Ishikawa (cell line): ENCODE measurements around the gene TCL1B.

ENCODE experiments used
- CEBPB ChIP-seq: IDR thresholded peaks from 2 replicates; pipeline ENCODE4 v1.6.1; 2012
- CREB1 ChIP-seq: IDR thresholded peaks from 2 replicates; pipeline ENCODE4 v1.6.1; 2012; ENCODE audit warnings: low read depth
- EGR1 ChIP-seq: IDR thresholded peaks from 2 replicates; pipeline ENCODE4 v1.6.1; 2012
- EP300 ChIP-seq: IDR thresholded peaks from 2 replicates; pipeline ENCODE4 v1.6.1; 2012; ENCODE audit warnings: borderline replicate concordance
- FOXM1 ChIP-seq: IDR thresholded peaks from 2 replicates; pipeline ENCODE4 v1.6.1; 2012; ENCODE audit warnings: low read depth, borderline replicate concordance
- MAX ChIP-seq: IDR thresholded peaks from 2 replicates; pipeline ENCODE4 v1.6.1; 2012
- NFIC ChIP-seq: IDR thresholded peaks from 2 replicates; pipeline ENCODE4 v1.6.1; 2012
- RAD21 ChIP-seq: IDR thresholded peaks from 2 replicates; pipeline ENCODE4 v1.6.1; 2012; ENCODE audit warnings: low read depth
- REST ChIP-seq: IDR thresholded peaks from 2 replicates; pipeline ENCODE4 v1.6.1; 2012; ENCODE audit warnings: low read depth, mild to moderate bottlenecking
- TAF1 ChIP-seq: IDR thresholded peaks from 2 replicates; pipeline ENCODE4 v1.6.1; 2012; ENCODE audit warnings: low read depth, mild to moderate bottlenecking
- TCF12 ChIP-seq: IDR thresholded peaks from 2 replicates; pipeline ENCODE4 v1.6.1; 2012; ENCODE audit warnings: low read depth
- TEAD4 ChIP-seq: IDR thresholded peaks from 2 replicates; pipeline ENCODE4 v1.6.1; 2012
- USF1 ChIP-seq: IDR thresholded peaks from 2 replicates; pipeline ENCODE4 v1.6.1; 2012
- YY1 ChIP-seq: IDR thresholded peaks from 2 replicates; pipeline ENCODE4 v1.6.1; 2012; ENCODE audit warnings: low read depth
- ZBTB7A ChIP-seq: IDR thresholded peaks from 2 replicates; pipeline ENCODE4 v1.6.1; 2012; ENCODE audit warnings: low read depth

Gene TCL1B

GRCh38 chr14:95696741-95697140 is 10.5 kb downstream of the TCL1B start:
- TF ChIP-seq FOXM1 (no peak), TAF1 (no peak), TCF12 (no peak), YY1 (no peak), EGR1 (no peak), CREB1 (no peak), ZBTB7A (no peak), CEBPB (no peak), TEAD4 (no peak), USF1 (no peak), EP300 (no peak)

GRCh38 chr14:95697764-95698163 is 11.5 kb downstream of the TCL1B start:
- no peak for TF ChIP-seq EP300
- TF ChIP-seq RAD21: no peak
- no peak for TF ChIP-seq EGR1
- no peak for TF ChIP-seq TAF1
- no peak for TF ChIP-seq FOXM1
- no peak for TF ChIP-seq TCF12
- no peak for TF ChIP-seq ZBTB7A
- no peak for TF ChIP-seq TEAD4
- TF ChIP-seq CEBPB: no peak

- TF ChIP-seq EGR1 (no peak), EP300 (no peak), CEBPB (no peak), FOXM1 (no peak), TEAD4 (no peak), ZBTB7A (no peak), TAF1 (no peak), YY1 (no peak), USF1 (no peak), REST (no peak), MAX (no peak), CREB1 (no peak), RAD21 (no peak), TCF12 (no peak)
These were observed 12.1 kb downstream of the TCL1B start for GRCh38 chr14:95698287-95698686.

GRCh38 chr14:95699412-95699811 is 13.2 kb downstream of the TCL1B start:
- TF ChIP-seq FOXM1 (no peak), MAX (no peak), REST (no peak), ZBTB7A (no peak), CREB1 (no peak), RAD21 (no peak), TCF12 (no peak), EGR1 (no peak), YY1 (no peak), NFIC (no peak), TAF1 (no peak), TEAD4 (no peak), USF1 (no peak), CEBPB (no peak), EP300 (no peak)

- TF ChIP-seq CREB1 (no peak), EP300 (no peak), USF1 (no peak), YY1 (no peak), REST (no peak), FOXM1 (no peak), NFIC (no peak), MAX (no peak), TAF1 (no peak), RAD21 (no peak), TCF12 (no peak), EGR1 (no peak), TEAD4 (no peak), ZBTB7A (no peak), CEBPB (no peak)
These were observed 14.2 kb downstream of the TCL1B start for GRCh38 chr14:95700221-95700976.
